ENCODE results near the gene NR2F2. TPM values are rescaled to one million over a fixed set of nuclear protein-coding genes. Genes with fewer than 3 reads are reported as not detected.

Gene NR2F2
- total and polyA plus RNA-seq, 2 of the 13 experiments (the other 11 are each of a cell fraction or from before 2014, with no cell fraction given): 3.5 to 4.7 TPM

- no peak for TF ChIP-seq ZNF496 (CRISPR knock-in tag; IDR thresholded peaks at IDR 0.05; ENCODE audit: insufficient replicate concordance)
- TF ChIP-seq ATF5 (CRISPR knock-in tag; IDR thresholded peaks at IDR 0.05; ENCODE audit: low read depth): no peak
- TF ChIP-seq RFX3 (CRISPR knock-in tag; IDR thresholded peaks at IDR 0.05): peak; percentile 92
- peak; percentile 78 for TF ChIP-seq NR2C2 (CRISPR knock-in tag; IDR thresholded peaks at IDR 0.05; ENCODE audit: borderline replicate concordance)
- TF ChIP-seq CSRNP2 (CRISPR knock-in tag; conservative IDR thresholded peaks at IDR 0.05; ENCODE audit: low read depth): no peak
- no peak for TF ChIP-seq ZNF382 (CRISPR knock-in tag; IDR thresholded peaks at IDR 0.05; ENCODE audit: borderline replicate concordance)
- no peak for TF ChIP-seq CENPX (CRISPR knock-in tag; IDR thresholded peaks at IDR 0.05)
- no peak for TF ChIP-seq ATRX (CRISPR knock-in tag; IDR thresholded peaks at IDR 0.05; ENCODE audit: borderline replicate concordance)
- 0 out of 2 replicates have a peak, but pooled peaks have one; percentile 15 for TF ChIP-seq SALL1 (CRISPR knock-in tag; IDR thresholded peaks at IDR 0.05)
- no peak for TF ChIP-seq PHB2 (IDR thresholded peaks at IDR 0.05; ENCODE audit: partially characterized antibody)
- no peak for TF ChIP-seq ZNF772 (CRISPR knock-in tag; IDR thresholded peaks at IDR 0.05)
- peak in 1 of 2 experiments; percentile 17; a peak in 1 of 4 replicates for TF ChIP-seq EP300 (IDR thresholded peaks at IDR 0.05; ENCODE audit: low read depth in 2 of 2, low read length in 2 of 2)
- no peak for TF ChIP-seq EP300 (CRISPR knock-in tag; IDR thresholded peaks at IDR 0.05; ENCODE audit: borderline replicate concordance)
- TF ChIP-seq SOX13 (IDR thresholded peaks at IDR 0.05): no peak
- no peak for TF ChIP-seq SOX13 (CRISPR knock-in tag; conservative IDR thresholded peaks at IDR 0.05 in 1 of 2, IDR thresholded peaks at IDR 0.05 in 1 of 2)
- no peak for TF ChIP-seq FOXJ3 (CRISPR knock-in tag; IDR thresholded peaks at IDR 0.05; ENCODE audit: borderline replicate concordance)
- no peak for TF ChIP-seq ZMYM2 (CRISPR knock-in tag; IDR thresholded peaks at IDR 0.05)
- TF ChIP-seq YY1 (IDR thresholded peaks at IDR 0.05; ENCODE audit: insufficient read depth, insufficient replicate concordance, low read depth, low read length): peak; percentile 87
- TF ChIP-seq, protein P1, sequence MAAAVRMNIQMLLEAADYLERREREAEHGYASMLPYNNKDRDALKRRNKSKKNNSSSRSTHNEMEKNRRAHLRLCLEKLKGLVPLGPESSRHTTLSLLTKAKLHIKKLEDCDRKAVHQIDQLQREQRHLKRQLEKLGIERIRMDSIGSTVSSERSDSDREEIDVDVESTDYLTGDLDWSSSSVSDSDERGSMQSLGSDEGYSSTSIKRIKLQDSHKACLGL (CRISPR knock-in tag; IDR thresholded peaks at IDR 0.05): 0 out of 2 replicates have a peak, but pooled peaks have one; percentile 30
- TF ChIP-seq TCF7 (IDR thresholded peaks at IDR 0.05; ENCODE audit: low read depth): peak; percentile 30; the same call in 1 of the 2 replicates
- TF ChIP-seq HOXA5 (CRISPR knock-in tag; IDR thresholded peaks at IDR 0.05): 0 out of 2 replicates have a peak, but pooled peaks have one; percentile 39
- peak; percentile 85 for TF ChIP-seq POLR2G (IDR thresholded peaks at IDR 0.05; ENCODE audit: low read depth, low read length)
- TF ChIP-seq ZC3H4 (CRISPR knock-in tag; IDR thresholded peaks at IDR 0.05; ENCODE audit: borderline replicate concordance): peak; percentile 53; the same call in 1 of the 2 replicates
- TF ChIP-seq PHF21A (CRISPR knock-in tag; IDR thresholded peaks at IDR 0.05): 0 out of 2 replicates have a peak, but pooled peaks have one; percentile 9
- no peak; the same call in 1 of the 2 replicates for TF ChIP-seq ZNF788 (CRISPR knock-in tag; IDR thresholded peaks at IDR 0.05; ENCODE audit: borderline replicate concordance)
- TF ChIP-seq ATF6 (CRISPR knock-in tag; conservative IDR thresholded peaks at IDR 0.05): no peak
Measured at GRCh38 chr15:96330450-96331143, at the start of gene NR2F2 (continued).
